HUES64 (cell line): ENCODE data around the gene CFHR1.
"Not testable (repeated sequence)": the region's sequence is repeated elsewhere in the genome, so short reads cannot be mapped to it uniquely, and the experiment has no call there.

Experiments
- H3K27ac ChIP-seq: 2 replicates; pipeline ENCODE4 v1.7.0; 2013; ENCODE audit warnings: low read depth, low read length, inconsistent platforms
- H3K27me3 ChIP-seq: 2 replicates; pipeline ENCODE4 v1.6.1; 2013; ENCODE audit warnings: mild to moderate bottlenecking, low read length; ENCODE audit not compliant: insufficient read depth
- H3K36me3 ChIP-seq: 2 replicates; pipeline ENCODE4 v1.6.1; 2013; ENCODE audit warnings: mild to moderate bottlenecking, low read length; ENCODE audit not compliant: insufficient read depth
- H3K4me1 ChIP-seq: 2 replicates; pipeline ENCODE4 v1.6.1; 2013; ENCODE audit warnings: mild to moderate bottlenecking, low read length, moderate library complexity; ENCODE audit not compliant: insufficient read depth
- H3K4me3 ChIP-seq: 2 replicates; pipeline ENCODE4 v1.5.1; 2013; ENCODE audit warnings: mild to moderate bottlenecking, low read length, moderate library complexity
- H3K9ac ChIP-seq: 2 replicates; pipeline ENCODE4 v1.6.1; 2013; ENCODE audit warnings: mild to moderate bottlenecking, low read depth, low read length
- H3K9me3 ChIP-seq: 2 replicates; pipeline ENCODE4 v1.6.1; 2013; ENCODE audit warnings: low read depth, low read length; ENCODE audit not compliant: insufficient read depth
- WGBS: fragments of 150-250, 120-280 bp; methylation state at CpG from one replicate; pipeline ENCODE4 v1.1.7; 2013; ENCODE audit warnings: missing lambda C conversion rate; 5-methylcytosine and 5-hydroxymethylcytosine counted together

The CFHR1 gene

GRCh38 chr1:196817442-196817841, 2.1 kb upstream of the CFHR1 start:
- WGBS, result 67% methylated on average over 6 of the region's 6 CpGs
- H3K36me3 ChIP-seq, H3K9ac ChIP-seq, H3K4me1 ChIP-seq, H3K27me3 ChIP-seq, H3K9me3 ChIP-seq, H3K4me3 ChIP-seq, H3K27ac ChIP-seq: not testable (repeated sequence)

- H3K4me1 ChIP-seq, H3K27ac ChIP-seq, H3K27me3 ChIP-seq, H3K36me3 ChIP-seq, H3K9me3 ChIP-seq, H3K9ac ChIP-seq, H3K4me3 ChIP-seq: not testable (repeated sequence)
- 43% methylated on average over 1 of the region's 4 CpGs for WGBS
These were observed 8.3 kb downstream of the CFHR1 start for GRCh38 chr1:196827860-196828259.

- H3K27me3 ChIP-seq, H3K9me3 ChIP-seq, H3K4me1 ChIP-seq, H3K27ac ChIP-seq, H3K4me3 ChIP-seq, H3K9ac ChIP-seq, H3K36me3 ChIP-seq: not testable (repeated sequence)
- 100% methylated on average over 1 of the region's 4 CpGs for WGBS
These were observed 30.3 kb downstream of the CFHR1 start for GRCh38 chr1:196849613-196850492.

- WGBS, result 90% methylated on average over 6 of the region's 6 CpGs
- no peak overlapping the region for H3K27ac ChIP-seq
These were observed 36.5 kb downstream of the CFHR1 start for GRCh38 chr1:196856053-196856452.

GRCh38 chr1:196857188-196857587, 37.7 kb downstream of the CFHR1 start:
- 92% methylated on average over 2 of the region's 2 CpGs for WGBS

More at GRCh38 chr1:196856053-196856452, 36.5 kb downstream of the CFHR1 start:
- Histone ChIP-seq H3K4me1 (no peaks in the 10 kb centered on the region), H3K36me3 (no peaks in the 10 kb centered on the region), H3K4me3 (no peak overlapping the region), H3K27me3 (no peaks in the 10 kb centered on the region), H3K9ac (no peak overlapping the region), H3K9me3 (no peaks in the 10 kb centered on the region)

GRCh38 chr1:196858811-196859210, 39.3 kb downstream of the CFHR1 start:
- Histone ChIP-seq H3K4me1 (no peaks in the 10 kb centered on the region), H3K9me3 (no peaks in the 10 kb centered on the region), H3K27me3 (no peaks in the 10 kb centered on the region), H3K4me3 (no peak overlapping the region), H3K9ac (no peak overlapping the region), H3K27ac (no peak overlapping the region), H3K36me3 (no peaks in the 10 kb centered on the region)
- 74% methylated on average over 3 of the region's 3 CpGs for WGBS

More at GRCh38 chr1:196857188-196857587, 37.7 kb downstream of the CFHR1 start:
- Histone ChIP-seq H3K4me3 (no peak overlapping the region), H3K9ac (no peak overlapping the region), H3K27me3 (no peaks in the 10 kb centered on the region), H3K36me3 (no peaks in the 10 kb centered on the region), H3K4me1 (no peaks in the 10 kb centered on the region), H3K9me3 (no peaks in the 10 kb centered on the region), H3K27ac (no peak overlapping the region)

- Histone ChIP-seq H3K27ac (no peak overlapping the region), H3K9me3 (no peaks in the 10 kb centered on the region), H3K9ac (no peak overlapping the region), H3K36me3 (no peaks in the 10 kb centered on the region), H3K27me3 (no peaks in the 10 kb centered on the region), H3K4me1 (no peaks in the 10 kb centered on the region), H3K4me3 (no peak overlapping the region)
- 84% methylated on average over 1 of the region's 1 CpG for WGBS
These were observed 40.9 kb downstream of the CFHR1 start for GRCh38 chr1:196860323-196860884.

GRCh38 chr1:196861429-196861828, 41.9 kb downstream of the CFHR1 start:
- H3K4me1 ChIP-seq, result no peaks in the 10 kb centered on the region
- 64% methylated on average over 1 of the region's 2 CpGs for WGBS
- no peaks in the 10 kb centered on the region for H3K9me3 ChIP-seq
- no peak overlapping the region for H3K4me3 ChIP-seq
- H3K9ac ChIP-seq, result no peak overlapping the region
- H3K27ac ChIP-seq, result no peak overlapping the region
- no peaks in the 10 kb centered on the region for H3K36me3 ChIP-seq
- no peaks in the 10 kb centered on the region for H3K27me3 ChIP-seq

- Histone ChIP-seq H3K36me3 (no peaks in the 10 kb centered on the region), H3K9me3 (no peaks in the 10 kb centered on the region), H3K27me3 (no peaks in the 10 kb centered on the region), H3K27ac (no peak overlapping the region), H3K4me3 (no peak overlapping the region), H3K4me1 (no peaks in the 10 kb centered on the region), H3K9ac (no peak overlapping the region)
- 86% methylated on average over 1 of the region's 1 CpG for WGBS
These were observed 47.4 kb downstream of the CFHR1 start for GRCh38 chr1:196866974-196867373.

- Histone ChIP-seq H3K36me3 (no peaks in the 10 kb centered on the region), H3K27me3 (peaks cover 14% of the 10 kb centered on the region), H3K4me1 (no peaks in the 10 kb centered on the region), H3K9me3 (no peaks in the 10 kb centered on the region), H3K27ac (no peak overlapping the region), H3K9ac (no peak overlapping the region), H3K4me3 (no peak overlapping the region)
- WGBS, result 92% methylated on average over 4 of the region's 4 CpGs
These were observed 53.9 kb downstream of the CFHR1 start for GRCh38 chr1:196873385-196873784.

- Histone ChIP-seq H3K27ac (no peak overlapping the region), H3K36me3 (no peaks in the 10 kb centered on the region)
These were observed 56.4 kb downstream of the CFHR1 start for GRCh38 chr1:196875935-196876334.

More at GRCh38 chr1:196875935-196876334, 56.4 kb downstream of the CFHR1 start:
- 98% methylated on average over 3 of the region's 3 CpGs for WGBS
- Histone ChIP-seq H3K4me1 (no peaks in the 10 kb centered on the region), H3K9me3 (no peaks in the 10 kb centered on the region), H3K4me3 (no peak overlapping the region), H3K9ac (no peak overlapping the region), H3K27me3 (peaks cover 24% of the 10 kb centered on the region)
